Kidney tubule cell (primary cell): ENCODE measurements around the gene NEUROG1.

Source experiments
- DNase-seq: peaks from one replicate; pipeline ENCODE4 v3.0.0-alpha.2; 2018; ENCODE audit warnings: low spot score

Gene NEUROG1

GRCh38 chr5:135561266-135561665 lies 25.5 kb upstream of the NEUROG1 start:
- DNase-seq, result no peak

DNA sequence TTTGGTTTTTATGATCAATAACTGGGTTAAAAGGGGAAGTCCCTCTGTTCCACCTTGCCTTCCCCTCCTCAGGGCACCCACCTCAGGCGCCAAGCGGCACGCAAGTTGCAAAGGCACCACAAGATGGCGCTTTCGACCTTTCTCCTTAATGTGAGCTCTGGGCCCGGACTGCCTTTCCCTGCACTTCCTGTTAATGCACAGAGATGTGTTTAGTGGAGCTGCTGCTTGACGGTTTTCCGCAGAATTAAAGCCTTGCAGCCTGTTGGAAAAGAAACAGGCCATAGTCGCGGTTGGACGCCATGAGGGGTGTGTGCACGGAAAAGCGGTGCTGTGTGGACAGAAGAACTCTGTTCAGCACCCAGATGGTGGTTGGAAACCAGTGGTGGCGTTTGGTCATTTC lies 25.1 kb upstream of the NEUROG1 start:
- peak; percentile 76 for DNase-seq

- DNase-seq, result peak; percentile 28
These were observed 23.6 kb upstream of the NEUROG1 start for GRCh38 chr5:135559354-135559753.

GRCh38 chr5:135557076-135557838 lies 21.5 kb upstream of the NEUROG1 start:
- DNase-seq, result no peak

DNA sequence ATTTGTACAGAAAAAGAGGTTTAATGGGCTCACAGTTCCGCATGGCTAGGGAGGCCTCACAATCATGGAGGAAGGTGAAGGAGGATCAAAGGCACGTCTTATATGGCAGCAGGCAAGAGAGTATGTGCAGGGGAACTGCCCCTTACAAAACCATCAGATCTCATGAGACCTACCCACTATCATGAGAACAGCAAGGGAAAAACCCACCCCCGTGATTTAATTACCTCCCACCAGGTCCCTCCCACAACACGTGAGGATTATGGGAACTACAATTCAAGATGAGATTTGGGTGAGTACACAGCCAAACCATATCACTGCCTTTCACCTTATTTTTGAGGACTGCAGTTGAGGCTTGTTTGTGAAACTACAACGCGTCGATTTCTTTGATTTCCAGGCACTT lies 20.9 kb upstream of the NEUROG1 start:
- DNase-seq, result no peak

DNA sequence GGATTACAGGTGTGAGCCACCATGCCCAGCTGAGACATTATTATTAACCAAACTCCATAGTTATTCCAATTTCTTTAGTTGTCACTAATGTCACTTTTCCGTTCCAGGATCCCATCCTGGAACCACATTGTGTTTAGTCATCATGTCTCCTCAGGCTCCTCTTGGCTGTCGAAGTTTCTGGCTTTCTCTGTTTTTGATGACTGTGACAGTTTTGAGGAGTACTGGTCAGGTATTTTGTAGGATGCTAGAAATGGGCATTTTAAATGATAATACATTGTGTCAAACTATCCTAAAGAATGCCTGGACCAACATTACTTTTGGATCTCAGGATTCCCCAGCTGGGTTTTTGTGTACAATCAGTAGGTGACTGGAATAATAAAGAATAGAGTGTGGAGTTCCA lies 19.8 kb upstream of the NEUROG1 start:
- DNase-seq, result no peak

DNA sequence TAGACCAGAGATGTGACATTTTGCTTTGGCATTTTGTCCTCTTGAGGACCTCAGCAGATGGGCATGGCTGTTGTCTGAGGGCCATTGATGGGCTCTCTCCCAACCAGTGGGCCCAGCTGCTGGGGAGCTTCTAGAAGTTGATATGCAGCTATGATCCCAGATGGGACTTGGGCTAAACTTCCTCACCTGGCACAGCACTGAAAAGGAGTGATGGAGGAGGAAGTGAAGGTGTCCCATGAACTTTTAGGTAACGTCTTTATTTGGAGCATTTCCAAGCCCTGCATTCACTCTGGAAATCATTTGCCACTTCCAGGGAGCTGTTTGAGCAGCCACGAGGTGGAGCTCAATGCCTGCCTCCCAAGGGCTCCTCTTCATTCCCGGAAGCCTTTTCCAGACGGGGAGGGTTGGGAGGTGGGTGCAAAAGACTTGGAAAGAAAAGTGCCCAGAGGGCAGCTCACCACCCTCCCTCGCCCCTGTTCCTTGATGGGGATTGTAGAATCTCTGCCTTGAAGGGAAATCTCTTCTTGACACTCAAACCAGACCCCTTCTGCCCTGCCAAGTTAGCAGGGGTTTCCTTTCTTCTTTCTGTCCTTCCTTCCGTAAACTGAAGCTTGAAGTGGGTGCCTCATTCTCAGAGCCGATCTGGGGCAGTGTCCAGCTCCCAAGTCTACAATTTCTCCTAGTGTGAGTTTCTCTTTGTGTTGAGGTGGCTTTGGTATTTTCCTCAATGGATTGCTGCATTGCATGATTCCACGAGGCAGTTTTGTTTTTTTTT lies 18.1 kb upstream of the NEUROG1 start:
- DNase-seq, result peak; percentile 74

- DNase-seq, result peak; percentile 82
These were observed 16.1 kb upstream of the NEUROG1 start for GRCh38 chr5:135551593-135552447.

GRCh38 chr5:135549413-135549812 lies 13.6 kb upstream of the NEUROG1 start:
- no peak for DNase-seq

DNA sequence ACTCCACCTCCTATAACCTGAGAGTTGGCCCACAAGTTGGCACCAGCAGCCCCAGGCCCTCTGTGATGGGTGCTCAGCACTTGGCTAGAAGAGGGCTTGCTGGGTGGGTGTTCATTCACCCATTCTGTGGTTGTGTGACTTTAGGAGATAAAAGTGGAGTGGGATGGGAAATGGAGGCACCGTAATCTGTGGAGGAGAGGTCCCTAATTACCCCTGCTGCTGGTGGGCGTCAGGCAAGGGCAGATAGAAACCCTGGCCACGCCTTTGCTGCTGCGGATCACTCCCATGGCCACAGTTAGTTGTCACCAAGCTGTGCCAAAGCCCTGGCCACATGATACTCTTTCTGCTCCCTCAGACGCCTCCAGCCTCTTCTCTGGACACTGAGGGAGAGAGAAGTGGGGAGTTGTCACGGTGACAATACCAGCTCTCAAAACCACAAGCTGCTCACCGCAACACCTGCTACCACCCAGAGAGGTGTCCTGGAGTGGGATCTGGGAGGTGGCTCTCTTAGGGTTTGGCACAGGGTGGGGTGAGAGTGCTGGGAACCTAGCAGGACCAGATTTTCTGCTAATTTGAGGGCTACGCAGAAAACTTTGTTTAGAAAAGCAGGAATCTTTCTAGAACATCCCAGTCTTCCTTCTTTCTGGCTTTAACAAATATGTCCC lies 12.0 kb upstream of the NEUROG1 start:
- no peak for DNase-seq

GRCh38 chr5:135546912-135547311 lies 11.1 kb upstream of the NEUROG1 start:
- no peak for DNase-seq

DNA sequence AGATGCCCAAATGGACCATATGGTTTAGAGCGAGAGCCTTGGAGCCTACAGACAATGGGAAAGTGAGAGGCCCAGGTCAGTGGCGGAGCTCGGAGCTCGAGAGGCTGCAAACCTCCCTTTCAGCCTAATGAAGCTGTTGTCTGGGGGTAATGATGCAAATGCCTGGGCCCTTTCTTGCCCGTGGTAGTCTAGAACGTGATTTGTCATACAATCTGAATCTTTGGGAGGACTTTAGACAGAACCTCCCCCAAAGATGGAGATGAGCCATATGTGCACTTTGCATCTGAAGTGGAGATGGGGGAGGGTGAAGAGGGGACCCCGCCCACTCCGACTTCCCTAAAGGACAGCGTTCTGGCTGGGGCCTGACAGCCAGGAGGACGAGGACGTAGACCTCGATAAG lies 10.3 kb upstream of the NEUROG1 start:
- no peak for DNase-seq

- DNase-seq, result no peak
These were observed 9.3 kb upstream of the NEUROG1 start for GRCh38 chr5:135545099-135545498.

DNA sequence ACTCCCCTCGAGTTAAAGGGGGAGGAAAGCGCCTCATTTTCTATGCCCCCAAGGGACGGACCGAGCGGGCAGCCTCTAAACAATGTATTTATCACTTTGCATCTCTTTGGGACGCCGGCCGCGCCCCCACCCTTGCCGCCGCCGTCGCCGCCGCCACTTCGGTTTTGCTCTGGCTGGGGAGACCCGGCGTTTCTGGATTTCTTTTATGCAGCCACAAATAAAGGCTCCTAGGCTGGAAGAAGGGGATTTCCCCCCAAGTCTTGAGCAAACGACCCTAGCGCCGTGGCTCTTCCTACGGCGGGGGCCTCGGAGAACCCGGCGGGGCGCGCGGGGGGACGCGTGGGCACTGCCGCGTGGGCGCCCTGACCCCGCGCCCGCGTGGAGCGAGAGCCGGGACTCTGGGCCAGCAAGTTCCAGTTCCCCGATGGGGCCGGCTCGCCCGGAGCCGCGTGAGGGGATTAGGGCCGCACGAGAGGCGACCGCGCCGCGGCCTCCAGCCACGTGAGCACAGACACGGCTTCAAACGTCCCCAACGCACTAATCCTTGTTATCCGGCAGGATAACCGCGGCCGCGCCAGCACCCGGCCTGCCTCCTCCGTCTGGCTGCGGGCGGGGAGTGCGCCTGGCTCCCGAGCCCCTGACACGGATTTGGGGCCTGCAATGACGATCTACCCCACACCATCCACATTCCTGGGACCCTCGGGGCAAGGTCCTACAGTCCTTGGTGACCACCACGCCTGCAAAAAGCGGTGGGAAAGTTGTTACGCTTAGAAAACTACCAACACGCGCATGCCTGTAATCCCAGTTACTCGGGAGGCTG lies 7.9 kb upstream of the NEUROG1 start:
- DNase-seq, result no peak

- DNase-seq, result no peak
These were observed 7.3 kb upstream of the NEUROG1 start for GRCh38 chr5:135543001-135543484.

DNA sequence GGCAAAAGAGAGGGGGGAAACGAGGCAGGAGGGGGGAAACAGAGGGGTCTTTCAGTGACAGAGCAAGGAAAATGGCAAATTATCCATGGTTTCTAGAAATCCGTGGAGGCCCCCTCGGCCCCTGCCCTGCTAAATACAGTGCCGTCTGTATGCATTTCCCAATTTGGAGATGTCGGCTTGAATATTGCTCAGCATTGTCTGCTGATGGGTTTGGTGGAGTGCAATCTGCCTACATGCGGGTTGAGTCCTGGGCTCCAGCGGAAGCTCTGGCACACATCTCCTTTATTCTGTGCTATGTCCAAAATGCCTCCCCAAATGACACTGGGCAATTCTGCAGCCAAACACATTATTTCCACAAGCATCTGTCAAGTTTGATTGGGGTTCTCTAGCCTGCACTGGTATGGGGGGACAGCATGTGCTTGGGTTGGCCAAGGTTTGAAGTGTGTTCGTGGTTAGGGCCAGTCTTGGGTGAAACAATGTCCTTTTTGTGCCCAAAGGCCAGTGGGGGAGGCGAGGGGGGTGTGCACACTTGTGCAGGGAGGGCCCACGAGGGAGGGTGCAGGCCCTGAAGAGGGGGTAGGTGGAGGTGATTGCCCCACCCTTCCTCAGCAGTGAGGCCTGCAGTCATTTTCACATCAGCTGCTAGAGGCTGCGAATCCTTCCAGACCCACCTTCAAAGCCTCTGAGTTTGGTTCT lies 6.2 kb upstream of the NEUROG1 start:
- DNase-seq, result no peak

GRCh38 chr5:135539430-135540005 lies 3.8 kb upstream of the NEUROG1 start:
- no peak for DNase-seq

- DNase-seq, result no peak
These were observed 2.5 kb upstream of the NEUROG1 start for GRCh38 chr5:135538261-135538660.

DNA sequence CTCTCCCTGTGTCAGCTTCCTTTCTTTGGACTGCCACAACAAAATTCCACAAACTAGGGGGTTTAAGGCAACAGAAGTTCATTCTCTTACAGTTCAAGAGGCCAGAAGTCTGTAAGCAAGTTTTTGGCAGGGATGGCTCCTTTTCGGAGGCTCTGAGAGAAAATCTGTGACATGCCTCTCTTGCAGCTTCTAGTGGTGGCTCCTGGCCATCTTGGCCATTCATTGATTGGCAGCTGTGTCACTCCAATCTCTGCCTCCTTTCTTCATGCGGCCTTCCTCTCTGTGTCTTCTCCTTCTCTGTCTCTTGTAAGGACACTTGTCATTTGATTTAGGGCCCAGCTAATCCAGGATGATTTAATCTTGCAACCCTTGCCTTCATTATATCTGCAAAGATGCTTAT lies 2.0 kb upstream of the NEUROG1 start:
- no peak for DNase-seq

DNA sequence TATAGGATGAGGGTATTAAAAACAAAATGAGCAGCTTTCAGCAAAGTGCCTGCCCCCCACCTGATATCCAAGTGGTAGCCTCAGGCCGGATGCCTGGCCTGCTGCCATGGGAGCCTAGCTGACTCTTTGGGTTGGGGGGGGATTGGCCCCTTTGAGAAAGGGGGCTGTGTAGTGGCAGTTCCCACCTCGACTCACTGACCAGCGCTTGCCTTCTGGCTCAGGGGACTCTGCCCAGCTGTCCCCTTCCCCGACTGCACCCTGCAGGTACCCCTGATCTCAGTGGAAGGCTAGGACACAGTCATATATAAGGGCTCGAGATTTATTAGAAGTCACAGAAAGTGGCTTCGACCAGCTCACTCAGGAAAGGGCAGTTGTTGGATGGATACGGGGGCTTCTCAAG lies 1.5 kb upstream of the NEUROG1 start:
- no peak for DNase-seq
